H9 (cell line): ENCODE data around the gene CYRIA. TPM values are rescaled to one million over a fixed set of nuclear protein-coding genes. Genes with fewer than 3 reads are reported as not detected.

ENCODE experiments used
- DNase-seq: peaks from one replicate; pipeline ENCODE4 v3.0.0-alpha.2; 2017
- H2AFZ ChIP-seq: one replicate; pipeline ENCODE4 v1.6.1; 2013; ENCODE audit warnings: mild to moderate bottlenecking, low read length, control low read depth, moderate library complexity
- H2AK5ac ChIP-seq: 2 replicates; pipeline ENCODE4 v1.6.1; 2013; ENCODE audit warnings: low read length, control low read depth, mixed read lengths; ENCODE audit not compliant: insufficient read length
- H2BK120ac ChIP-seq: one replicate; pipeline ENCODE4 v1.6.1; 2013; ENCODE audit warnings: low read depth, mild to moderate bottlenecking, low read length, control low read depth, inconsistent platforms; ENCODE audit not compliant: poor library complexity, severe bottlenecking
- H2BK12ac ChIP-seq: 2 replicates; pipeline ENCODE4 v1.6.1; 2013; ENCODE audit warnings: low read length, control low read depth, mixed read lengths, low read depth; ENCODE audit not compliant: insufficient read length
- H2BK15ac ChIP-seq: 2 replicates; pipeline ENCODE4 v1.6.1; 2013; ENCODE audit warnings: low read depth, low read length, control low read depth
- H2BK20ac ChIP-seq: one replicate; pipeline ENCODE4 v1.6.1; 2013; ENCODE audit warnings: low read depth, mild to moderate bottlenecking, low read length, control low read depth, inconsistent platforms; ENCODE audit not compliant: poor library complexity, severe bottlenecking
- H2BK5ac ChIP-seq: 2 replicates; pipeline ENCODE4 v1.6.1; 2013; ENCODE audit warnings: low read length, control low read depth, mixed read lengths; ENCODE audit not compliant: insufficient read length
- H3K14ac ChIP-seq: 2 replicates; pipeline ENCODE4 v1.6.1; 2013; ENCODE audit warnings: low read length, control low read depth; ENCODE audit not compliant: insufficient read depth
- H3K18ac ChIP-seq: 2 replicates; pipeline ENCODE4 v1.6.1; 2013; ENCODE audit warnings: low read depth, mild to moderate bottlenecking, mixed read lengths, low read length, control low read depth; ENCODE audit not compliant: insufficient read length
- H3K23ac ChIP-seq: 2 replicates; pipeline ENCODE4 v1.6.1; 2013; ENCODE audit warnings: low read length, control low read depth, mixed read lengths, low read depth; ENCODE audit not compliant: insufficient read length
- H3K23me2 ChIP-seq: 2 replicates; pipeline ENCODE4 v1.6.1; 2013; ENCODE audit warnings: low read depth, mild to moderate bottlenecking, mixed read lengths, low read length, control low read depth; ENCODE audit not compliant: insufficient read length, poor library complexity, severe bottlenecking
- H3K27ac ChIP-seq: 2 replicates; pipeline ENCODE4 v1.5.1; 2013; ENCODE audit warnings: low read length, control low read depth, mixed read lengths, low read depth; ENCODE audit not compliant: insufficient read length
- H3K27me3 ChIP-seq: 2 replicates; pipeline ENCODE4 v1.6.1; 2013; ENCODE audit warnings: low read length, control low read depth, inconsistent platforms; ENCODE audit not compliant: insufficient read depth
- H3K4ac ChIP-seq: 2 replicates; pipeline ENCODE4 v1.6.1; 2013; ENCODE audit warnings: low read depth, mild to moderate bottlenecking, control low read depth, inconsistent platforms, low read length, moderate library complexity
- H3K4me1 ChIP-seq: 2 replicates; pipeline ENCODE4 v1.6.1; 2013; ENCODE audit warnings: low read length, control low read depth, inconsistent platforms; ENCODE audit not compliant: insufficient read depth
- H3K4me2 ChIP-seq: 2 replicates; pipeline ENCODE4 v1.6.1; 2013; ENCODE audit warnings: low read length, control low read depth, mixed read lengths; ENCODE audit not compliant: insufficient read length, insufficient read depth
- H3K56ac ChIP-seq: 2 replicates; pipeline ENCODE4 v1.6.1; 2013; ENCODE audit warnings: low read depth, mild to moderate bottlenecking, mixed read lengths, low read length, control low read depth; ENCODE audit not compliant: insufficient read length
- H3K79me1 ChIP-seq: 2 replicates; pipeline ENCODE4 v1.6.1; 2013; ENCODE audit warnings: low read depth, mild to moderate bottlenecking, moderate library complexity, low read length, control low read depth, inconsistent platforms; ENCODE audit not compliant: insufficient read depth, poor library complexity, severe bottlenecking
- H3K79me2 ChIP-seq: 2 replicates; pipeline ENCODE4 v1.6.1; 2013; ENCODE audit warnings: low read length, control low read depth, inconsistent platforms; ENCODE audit not compliant: insufficient read depth
- H3K9ac ChIP-seq: 2 replicates; pipeline ENCODE4 v1.6.1; 2013; ENCODE audit warnings: low read length, control low read depth, mixed read lengths; ENCODE audit not compliant: insufficient read length; ENCODE audit errors: extremely low read depth
- H3K9me3 ChIP-seq: one replicate; pipeline ENCODE4 v1.6.1; 2013; ENCODE audit warnings: low read depth, low read length, inconsistent platforms; ENCODE audit not compliant: control insufficient read depth
- H3T11ph ChIP-seq: one replicate; pipeline ENCODE4 v1.6.1; 2013; ENCODE audit warnings: mild to moderate bottlenecking, low read length, control low read depth, inconsistent platforms
- H4K20me1 ChIP-seq: one replicate; pipeline ENCODE4 v1.6.1; 2013; ENCODE audit not compliant: control insufficient read depth, insufficient read length, insufficient read depth
- H4K5ac ChIP-seq: 2 replicates; pipeline ENCODE4 v1.6.1; 2013; ENCODE audit warnings: low read depth, mild to moderate bottlenecking, mixed read lengths, low read length, control low read depth; ENCODE audit not compliant: insufficient read length
- H4K8ac ChIP-seq: replicated peaks from 2 replicates; pipeline ENCODE4 v1.6.1; 2013; ENCODE audit warnings: low read length, control low read depth, mixed read lengths, low read depth; ENCODE audit not compliant: insufficient read length
- H4K91ac ChIP-seq: 2 replicates; pipeline ENCODE4 v1.6.1; 2013; ENCODE audit warnings: low read depth, mild to moderate bottlenecking, moderate library complexity, mixed read lengths, low read length, control low read depth; ENCODE audit not compliant: insufficient read length
- H3K27ac Mint-ChIP-seq, 3 experiments: 2 replicates in 2 of 3; 3 replicates in 1 of 3; pipeline ENCODE4 v1.8.0; 2020 to 2021; ENCODE audit warnings: mixed read lengths in 3 of 3, mild to moderate bottlenecking in 1 of 3, moderate library complexity in 1 of 3
- H3K27me3 Mint-ChIP-seq: 2 replicates; pipeline ENCODE4 v1.8.0; 2021; ENCODE audit warnings: low read depth, mild to moderate bottlenecking, moderate library complexity, mixed read lengths
- H3K36me3 Mint-ChIP-seq, 3 experiments: 2 replicates in 2 of 3; 3 replicates in 1 of 3; pipeline ENCODE4 v1.8.0; 2020 to 2021; ENCODE audit warnings: low read depth in 3 of 3, mixed read lengths in 3 of 3; ENCODE audit not compliant: insufficient read depth in 1 of 3
- H3K4me1 Mint-ChIP-seq, 2 experiments: 2 replicates each; pipeline ENCODE4 v1.8.0; 2020; ENCODE audit warnings: mixed read lengths in 2 of 2
- H3K4me3 Mint-ChIP-seq, 2 experiments: 2 replicates in 1 of 2; 3 replicates in 1 of 2; pipeline ENCODE4 v1.8.0; 2020 to 2021; ENCODE audit warnings: mild to moderate bottlenecking in 2 of 2, mixed read lengths in 2 of 2, moderate library complexity in 1 of 2
- H3K9me3 Mint-ChIP-seq, 2 experiments: 2 replicates in 1 of 2; 3 replicates in 1 of 2; pipeline ENCODE4 v1.8.0; 2020; ENCODE audit warnings: mild to moderate bottlenecking in 2 of 2, mixed read lengths in 2 of 2, moderate library complexity in 1 of 2
- CTCF ChIP-seq: fragments of 200-600 bp; sonication (generic); conservative IDR thresholded peaks from 3 replicates; pipeline ENCODE4 v1.8.0; 2021; ENCODE audit warnings: antibody characterized with exemption, mild to moderate bottlenecking
- WGBS: extraction: QIAGEN DNeasy Blood & Tissue Kit; methylation state at CpG from one replicate; pipeline ENCODE4 v1.1.7; 2013; ENCODE audit warnings: missing lambda C conversion rate, low lambda C conversion rate, mixed read lengths; ENCODE audit not compliant: insufficient read length; ENCODE audit errors: extremely low coverage; 5-methylcytosine and 5-hydroxymethylcytosine counted together
- total RNA-seq: library from RNA; stranded (reverse); gene quantifications from 2 replicates; pipeline ENCODE4 v1.2.1, GENCODE V29; 2021

Gene CYRIA
- total RNA-seq, 1 experiment from 2014 or later = 2.3 TPM

GRCh38 chr2:16623564-16624435 is 41.8 kb downstream of the CYRIA start:
- peaks cover 23% of the 10 kb centered on the region in 2 experiments for H3K4me1 Mint-ChIP-seq
- Histone ChIP-seq H3K23ac (no peak overlapping the region), H3K79me1 (no peaks in the 10 kb centered on the region), H2BK5ac (no peak overlapping the region), H2BK15ac (no peak overlapping the region), H3K27me3 (no peaks in the 10 kb centered on the region), H4K8ac (no peak overlapping the region), H2AFZ (no peak overlapping the region), H3K4me1 (peaks cover 4% of the 10 kb centered on the region; the same call in 1 of the 2 replicates), H3K9ac (no peak overlapping the region), H3T11ph (no peak overlapping the region), H3K56ac (no peak overlapping the region), H3K18ac (no peak overlapping the region), H3K4ac (no peak overlapping the region), H3K27ac (no peak overlapping the region), H4K91ac (no peak overlapping the region), H2BK12ac (no peak overlapping the region), H2AK5ac (no peak overlapping the region), H3K14ac (no peak overlapping the region), H4K20me1 (no peaks in the 10 kb centered on the region), H2BK120ac (no peak overlapping the region), H2BK20ac (no peak overlapping the region), H3K9me3 (no peaks in the 10 kb centered on the region), H3K23me2 (no peaks in the 10 kb centered on the region), H3K4me2 (no peak overlapping the region), H4K5ac (no peak overlapping the region), H3K79me2 (no peaks in the 10 kb centered on the region)
- H3K27me3 Mint-ChIP-seq = peaks cover 3% of the 10 kb centered on the region; the same call in 1 of the 2 replicates
- no CpG with 5 or more reads among the region's 5 CpGs for WGBS
- no peak overlapping the region; a peak in 2 of 7 replicates for H3K27ac Mint-ChIP-seq
- no peaks in the 10 kb centered on the region for H3K36me3 Mint-ChIP-seq
- no peak overlapping the region for H3K4me3 Mint-ChIP-seq
- no peak for TF ChIP-seq CTCF
- no peak for DNase-seq
- no peaks in the 10 kb centered on the region for H3K9me3 Mint-ChIP-seq
